H1 (cell line): ENCODE data around the gene SLC38A1. TPM values are rescaled to one million over a fixed set of nuclear protein-coding genes. Genes with fewer than 3 reads are reported as not detected.
A peak's percentile ranks its signal among the peaks of the same experiment; 100 is the strongest.

Experiments used
- ASH2L ChIP-seq: fragments of 200-600, 300-600 bp; sonication (generic); IDR thresholded peaks from one replicate; pipeline ENCODE4 v1.7.1; 2017; ENCODE audit warnings: low read length
- BCL11A ChIP-seq, 2 experiments: IDR thresholded peaks; one replicate each; pipeline ENCODE4 v1.6.1; 2011; ENCODE audit warnings: low read depth in 2 of 2, low read length in 2 of 2, mild to moderate bottlenecking in 2 of 2
- BRCA1 ChIP-seq: IDR thresholded peaks from 2 replicates; pipeline ENCODE4 v1.6.1; 2012; ENCODE audit warnings: low read depth, low read length, improper control_type of control experiment
- CBX8 ChIP-seq: fragments of 300-800, 300-1000 bp; sonication (generic); IDR thresholded peaks from 2 replicates; pipeline ENCODE4 v1.7.1; 2016; ENCODE audit warnings: low read depth, low read length, borderline replicate concordance
- CHD2 ChIP-seq: IDR thresholded peaks from 2 replicates; pipeline ENCODE4 v1.6.1; 2012; ENCODE audit warnings: low read length, improper control_type of control experiment
- CTBP2 ChIP-seq: IDR thresholded peaks from 2 replicates; pipeline ENCODE4 v1.7.0; 2011; ENCODE audit warnings: borderline replicate concordance, mild to moderate bottlenecking, moderate library complexity, mixed read lengths, low read length; ENCODE audit not compliant: insufficient read depth, insufficient read length
- EGR1 ChIP-seq: IDR thresholded peaks from 2 replicates; pipeline ENCODE4 v1.6.1; 2011; ENCODE audit warnings: low read depth, low read length, borderline replicate concordance
- EZH2 ChIP-seq: fragments of 200-600 bp; sonication (generic); IDR thresholded peaks from 2 replicates; pipeline ENCODE4 v1.7.1; 2012; ENCODE audit warnings: low read depth, mild to moderate bottlenecking, moderate library complexity, low read length, inconsistent platforms; ENCODE audit not compliant: severe bottlenecking
- GABPA ChIP-seq: IDR thresholded peaks from 2 replicates; pipeline ENCODE4 v1.6.1; 2011; ENCODE audit warnings: mild to moderate bottlenecking, low read length, moderate library complexity, borderline replicate concordance; ENCODE audit not compliant: insufficient read depth
- KDM4A ChIP-seq: IDR thresholded peaks from one replicate; pipeline ENCODE4 v1.7.1; 2012; ENCODE audit warnings: low read depth, mild to moderate bottlenecking, moderate library complexity, low read length, inconsistent platforms; ENCODE audit not compliant: severe bottlenecking
- POLR2AphosphoS5 ChIP-seq: IDR thresholded peaks from 2 replicates; pipeline ENCODE4 v1.6.1; 2011; ENCODE audit warnings: low read depth, low read length
- RXRA ChIP-seq: IDR thresholded peaks from 2 replicates; pipeline ENCODE4 v1.6.1; 2011; ENCODE audit warnings: low read depth, mild to moderate bottlenecking, low read length, moderate library complexity; ENCODE audit not compliant: insufficient read depth
- SP2 ChIP-seq: IDR thresholded peaks from 2 replicates; pipeline ENCODE4 v1.6.1; 2012; ENCODE audit warnings: mild to moderate bottlenecking, low read length, inconsistent platforms
- SP4 ChIP-seq: IDR thresholded peaks from 2 replicates; pipeline ENCODE4 v1.6.1; 2012; ENCODE audit warnings: low read length, inconsistent platforms
- SRF ChIP-seq: IDR thresholded peaks from 2 replicates; pipeline ENCODE4 v1.6.1; 2011; ENCODE audit warnings: mild to moderate bottlenecking, low read depth, low read length, moderate library complexity
- TAF7 ChIP-seq: optimal IDR thresholded peaks from 2 replicates; pipeline ENCODE3; 2011; ENCODE audit warnings: low read depth, mild to moderate bottlenecking, inconsistent platforms, low read length, moderate library complexity, borderline replicate concordance
- TBP ChIP-seq: IDR thresholded peaks from 2 replicates; pipeline ENCODE4 v1.6.1; 2011; ENCODE audit warnings: low read depth, low read length, improper control_type of control experiment
- TEAD4 ChIP-seq: IDR thresholded peaks from 2 replicates; pipeline ENCODE4 v1.6.1; 2012; ENCODE audit warnings: low read depth, low read length, inconsistent platforms, mixed read lengths
- polyA plus RNA-seq, 7 experiments: library from polyadenylated mRNA; depleted of rRNA in 3 of 7; stranded (reverse) in 5 of 7; unstranded in 2 of 7; fragments of >200 nt in 5 of 7; fragments of 200-250 nt in 2 of 7; gene quantifications; 1 replicate in 5 of 7; 2 replicates in 1 of 7; 4 replicates in 1 of 7; pipeline versions ENCODE4 v1.2.1 to v1.2.3, GENCODE V29; 2011 to 2013; ENCODE audit warnings: missing spikeins in 2 of 7, mixed read lengths in 2 of 7
- total RNA-seq: library from RNA; stranded (reverse); fragmentation: NEBNext Ultra II Directional; extraction: Animal tissue kit (Norgen Biotek cat#: 25700); gene quantifications from 2 replicates; pipeline ENCODE4 v1.2.1, GENCODE V29; 2021
- TF ChIP-seq, protein P1 (sequence below): IDR thresholded peaks from 2 replicates; pipeline ENCODE4 v1.6.1; 2012; ENCODE audit warnings: low read length, inconsistent platforms
- TF ChIP-seq, protein P2 (sequence below): IDR thresholded peaks from 2 replicates; pipeline ENCODE4 v1.6.1; 2012; ENCODE audit warnings: inconsistent platforms
- TF ChIP-seq, protein P3 (sequence below): IDR thresholded peaks from 2 replicates; pipeline ENCODE4 v1.6.1; 2011; ENCODE audit warnings: low read depth, mild to moderate bottlenecking, low read length; ENCODE audit not compliant: insufficient read depth

SLC38A1 gene
- total and polyA plus RNA-seq, 2 of the 8 experiments (the other 6 are each of a cell fraction or from before 2014, with no cell fraction given), result 83.4 to 242 TPM

DNA sequence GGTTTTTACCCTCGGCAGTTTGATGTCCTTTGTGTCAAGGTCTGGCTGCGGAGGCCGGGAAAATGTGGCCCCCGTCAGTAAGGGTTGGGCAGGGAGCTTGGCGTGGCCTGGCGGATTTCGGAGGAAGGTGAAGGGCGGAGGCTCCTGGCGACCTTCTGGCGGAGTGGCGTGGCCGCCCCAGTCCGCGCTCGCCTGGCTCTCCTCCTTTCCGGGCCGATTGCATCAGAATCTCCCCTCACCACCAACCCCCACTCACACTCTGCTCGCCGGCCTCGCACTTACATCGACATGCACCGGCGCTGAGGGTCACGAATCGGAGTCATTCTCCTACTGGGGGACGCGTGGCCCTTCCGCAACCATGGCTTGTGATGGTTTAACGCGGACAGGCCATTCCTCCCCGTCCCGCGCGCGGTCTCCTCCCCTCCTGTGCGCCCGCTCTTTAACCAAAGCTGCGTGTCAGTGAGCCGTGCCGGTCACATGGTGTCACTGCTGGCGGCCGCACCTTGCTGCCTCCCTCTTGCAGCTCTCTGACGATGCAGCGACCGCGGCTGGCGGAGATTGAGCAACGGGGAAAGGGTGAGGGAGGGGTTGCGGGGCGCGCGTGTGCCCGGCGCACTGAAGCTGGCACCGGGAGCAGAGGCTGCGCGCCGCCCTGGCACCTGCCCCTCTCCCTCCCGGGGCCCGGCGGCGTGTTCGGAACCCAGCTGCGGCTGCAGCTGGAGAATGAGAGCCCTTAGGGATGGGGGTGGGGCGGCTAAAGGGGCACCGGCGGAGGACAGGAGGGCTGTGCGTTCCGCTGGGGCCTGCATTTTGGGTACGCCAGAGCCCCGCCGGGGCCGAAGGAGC lies at the start of gene SLC38A1 (continued):
- TF ChIP-seq, protein P1, sequence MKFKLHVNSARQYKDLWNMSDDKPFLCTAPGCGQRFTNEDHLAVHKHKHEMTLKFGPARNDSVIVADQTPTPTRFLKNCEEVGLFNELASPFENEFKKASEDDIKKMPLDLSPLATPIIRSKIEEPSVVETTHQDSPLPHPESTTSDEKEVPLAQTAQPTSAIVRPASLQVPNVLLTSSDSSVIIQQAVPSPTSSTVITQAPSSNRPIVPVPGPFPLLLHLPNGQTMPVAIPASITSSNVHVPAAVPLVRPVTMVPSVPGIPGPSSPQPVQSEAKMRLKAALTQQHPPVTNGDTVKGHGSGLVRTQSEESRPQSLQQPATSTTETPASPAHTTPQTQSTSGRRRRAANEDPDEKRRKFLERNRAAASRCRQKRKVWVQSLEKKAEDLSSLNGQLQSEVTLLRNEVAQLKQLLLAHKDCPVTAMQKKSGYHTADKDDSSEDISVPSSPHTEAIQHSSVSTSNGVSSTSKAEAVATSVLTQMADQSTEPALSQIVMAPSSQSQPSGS, result peak; percentile 61
- no peak for TF ChIP-seq SRF
- TF ChIP-seq, protein P2, sequence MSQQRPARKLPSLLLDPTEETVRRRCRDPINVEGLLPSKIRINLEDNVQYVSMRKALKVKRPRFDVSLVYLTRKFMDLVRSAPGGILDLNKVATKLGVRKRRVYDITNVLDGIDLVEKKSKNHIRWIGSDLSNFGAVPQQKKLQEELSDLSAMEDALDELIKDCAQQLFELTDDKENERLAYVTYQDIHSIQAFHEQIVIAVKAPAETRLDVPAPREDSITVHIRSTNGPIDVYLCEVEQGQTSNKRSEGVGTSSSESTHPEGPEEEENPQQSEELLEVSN, result peak; percentile 84
- no peak for TF ChIP-seq GABPA
- no peak for TF ChIP-seq CBX8
- peak; percentile 52; the same call in 1 of the 2 replicates for TF ChIP-seq SP4
- no peak for TF ChIP-seq RXRA
- TF ChIP-seq EZH2, result no peak
- no peak for TF ChIP-seq BRCA1
- peak; percentile 53 for TF ChIP-seq ASH2L
- no peak for TF ChIP-seq CHD2
- 0 out of 2 replicates have a peak, but pooled peaks have one; percentile 19 for TF ChIP-seq EGR1
- TF ChIP-seq TEAD4, result no peak
- TF ChIP-seq KDM4A, result peak; percentile 38
- peak; percentile 90; the same call in 1 of the 2 replicates for TF ChIP-seq POLR2AphosphoS5
- TF ChIP-seq TAF7, result peak; percentile 78
- no peak for TF ChIP-seq SP2
- TF ChIP-seq, protein P3, sequence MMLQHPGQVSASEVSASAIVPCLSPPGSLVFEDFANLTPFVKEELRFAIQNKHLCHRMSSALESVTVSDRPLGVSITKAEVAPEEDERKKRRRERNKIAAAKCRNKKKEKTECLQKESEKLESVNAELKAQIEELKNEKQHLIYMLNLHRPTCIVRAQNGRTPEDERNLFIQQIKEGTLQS, result no peak
- TF ChIP-seq TBP, result peak; percentile 66
- TF ChIP-seq BCL11A (IDR thresholded peaks at IDR 0.05; ENCODE audit: low read depth in 2 of 2, low read length in 2 of 2), result no peak
- TF ChIP-seq CTBP2, result peak; percentile 42
